ENCODE results near the gene PTPRN2. TPM values are rescaled to one million over a fixed set of nuclear protein-coding genes. Genes with fewer than 3 reads are reported as not detected.

The PTPRN2 gene
- total and polyA plus RNA-seq, 2 of the 8 experiments (the other 6 are each of a cell fraction or from before 2014, with no cell fraction given): 2.6 to 4.5 TPM

GRCh38 chr7:158449266-158449665, 138.4 kb downstream of the PTPRN2 start (continued):
- TF ChIP-seq SP4 (IDR thresholded peaks at IDR 0.05; ENCODE audit: low read length): no peak
- TF ChIP-seq NRF1 (IDR thresholded peaks at IDR 0.05; ENCODE audit: low read depth, low read length): no peak
- no peak for TF ChIP-seq SAP30 (IDR thresholded peaks at IDR 0.05; ENCODE audit: insufficient read depth, insufficient replicate concordance, low read length)
- TF ChIP-seq TBP (IDR thresholded peaks at IDR 0.05; ENCODE audit: low read depth, low read length): no peak
- TF ChIP-seq CHD7 (IDR thresholded peaks at IDR 0.05; ENCODE audit: insufficient replicate concordance, low read length): no peak
- no peak for TF ChIP-seq NANOG (IDR thresholded peaks at IDR 0.05; ENCODE audit: insufficient read depth, low read depth, low read length, poor library complexity, severe bottlenecking)
- TF ChIP-seq KDM5A (IDR thresholded peaks at IDR 0.05; ENCODE audit: low read length): no peak
- no peak for TF ChIP-seq SIN3A (conservative IDR thresholded peaks at IDR 0.05 in 1 of 2, IDR thresholded peaks at IDR 0.05 in 1 of 2; ENCODE audit: low read depth in 1 of 2, low read length in 2 of 2)

Measured in H1 (cell line).